Lower leg skin (tissue), 3 donors: ENCODE data around the gene HMGCR.

Experiments used
- CTCF ChIP-seq, 3 donors: fragments of 450-650 bp; IDR thresholded peaks; one replicate each; pipeline ENCODE4 v1.5.1; 2016; ENCODE audit warnings: antibody characterized with exemption in 3 of 3, mild to moderate bottlenecking in 3 of 3, moderate library complexity in 2 of 3
- POLR2A ChIP-seq, 2 donors: fragments of 450-650 bp; IDR thresholded peaks; one replicate each; pipeline ENCODE4 v1.6.1; 2016 to 2017; ENCODE audit warnings: antibody characterized with exemption in 2 of 2, mild to moderate bottlenecking in 1 of 2, moderate library complexity in 1 of 2

- TF ChIP-seq CTCF (IDR thresholded peaks at IDR 0.05) = no peak
- TF ChIP-seq POLR2A (IDR thresholded peaks at IDR 0.05) = no peak
Observed at GRCh38 chr5:75341934-75342333, 4.9 kb downstream of the HMGCR start.
